ENCODE data around the gene KRTAP5-6.

Gene KRTAP5-6

DNA sequence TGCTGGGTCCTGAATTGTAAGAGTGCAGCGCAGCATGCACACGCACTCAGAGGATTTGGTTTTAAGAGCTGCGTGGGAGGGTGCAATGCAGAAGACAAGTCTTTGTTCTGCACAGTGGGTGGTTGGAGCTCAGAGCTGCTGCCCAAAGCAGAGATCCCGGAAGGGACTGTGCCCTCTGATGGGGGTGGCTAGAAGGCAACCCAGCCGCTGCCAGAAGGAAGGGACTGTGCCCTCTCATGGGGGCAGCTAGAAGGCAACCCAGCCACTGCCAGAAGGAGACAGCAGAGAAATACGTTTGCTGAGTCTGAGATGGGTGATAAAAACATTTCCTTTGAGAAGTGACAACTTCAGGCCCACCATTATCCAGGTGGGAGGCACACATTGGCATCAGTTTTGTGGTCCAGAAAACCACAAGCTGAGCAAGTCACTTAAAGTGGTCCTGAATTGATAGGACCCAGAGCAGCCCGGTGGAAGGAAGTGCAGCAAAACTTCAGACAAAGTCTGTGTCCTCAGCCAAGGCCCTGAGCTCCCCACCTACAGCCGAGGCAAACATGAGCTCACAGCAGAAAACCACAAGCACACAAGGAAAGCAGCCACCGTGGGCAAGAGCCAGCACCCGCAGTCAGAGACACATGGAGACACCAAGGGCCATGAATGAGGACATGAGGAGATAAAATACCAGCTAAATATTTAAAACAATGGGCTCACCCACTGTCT lies 4.3 kb downstream of the KRTAP5-6 start:
- DNase-seq (ENCODE audit: low spot score) = no peak

DNA sequence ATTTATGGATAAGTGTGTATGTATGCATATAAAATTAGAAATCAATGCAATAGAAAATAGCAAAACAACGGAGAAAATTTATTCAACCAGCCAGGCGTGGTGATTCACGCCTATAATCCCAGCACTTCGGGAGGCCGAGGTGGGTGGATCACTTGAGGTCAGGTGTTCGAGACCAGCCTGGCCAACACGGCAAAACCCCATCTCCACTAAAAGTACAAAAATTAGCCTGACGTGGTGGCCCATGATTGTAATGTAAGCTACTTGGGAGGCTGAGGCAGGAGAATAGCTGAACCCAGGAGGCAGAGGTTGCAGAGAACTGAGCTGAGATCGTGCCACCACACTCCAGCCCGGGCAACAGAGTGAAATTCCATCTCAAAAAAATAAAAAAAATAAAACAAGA lies 5.5 kb downstream of the KRTAP5-6 start:
- DNase-seq (ENCODE audit: low spot score) = no peak

GRCh38 chr11:1703146-1703545 lies 6.2 kb downstream of the KRTAP5-6 start:
- DNase-seq (ENCODE audit: low spot score) = no peak

- no peak for DNase-seq (ENCODE audit: low spot score)
Measured at GRCh38 chr11:1705126-1706052, 8.4 kb downstream of the KRTAP5-6 start.

DNA sequence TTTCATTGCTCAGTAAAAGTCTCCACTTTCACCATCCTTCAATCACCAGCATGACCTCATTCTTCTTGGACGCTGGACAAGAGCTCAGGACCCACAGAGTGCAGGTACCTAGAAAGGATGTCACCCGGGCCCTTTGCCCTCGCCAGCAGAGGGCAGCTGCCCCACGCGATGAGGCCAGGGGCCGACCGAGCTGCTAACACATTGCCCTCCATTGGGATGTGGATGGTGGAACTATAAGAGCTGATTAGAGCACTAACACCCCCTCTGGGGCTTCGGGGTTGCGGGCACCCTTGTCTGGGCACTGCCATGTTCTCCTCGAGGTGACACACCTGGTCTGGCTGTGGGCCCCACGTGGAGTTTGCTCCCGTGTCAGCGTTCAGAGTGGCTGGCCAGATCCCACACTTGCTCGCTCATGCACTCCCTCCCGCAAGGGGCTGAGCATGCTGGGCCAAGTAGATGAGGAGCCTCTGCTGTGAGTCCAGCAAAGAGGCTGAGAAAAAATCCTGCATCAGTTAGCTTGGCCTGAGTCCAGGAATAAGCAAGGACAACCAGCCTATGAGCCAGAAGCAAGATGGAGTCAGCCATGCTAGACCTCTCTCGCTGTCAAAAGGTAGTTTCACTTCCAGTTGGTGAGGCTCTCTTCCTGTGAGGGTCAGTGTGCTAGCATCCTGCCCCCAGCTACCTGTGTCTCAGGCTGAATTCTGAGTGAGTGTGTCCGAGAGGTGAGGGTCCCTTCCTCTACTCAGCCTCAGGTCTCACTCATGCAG lies 9.8 kb downstream of the KRTAP5-6 start:
- no peak for DNase-seq (ENCODE audit: low spot score)

DNA sequence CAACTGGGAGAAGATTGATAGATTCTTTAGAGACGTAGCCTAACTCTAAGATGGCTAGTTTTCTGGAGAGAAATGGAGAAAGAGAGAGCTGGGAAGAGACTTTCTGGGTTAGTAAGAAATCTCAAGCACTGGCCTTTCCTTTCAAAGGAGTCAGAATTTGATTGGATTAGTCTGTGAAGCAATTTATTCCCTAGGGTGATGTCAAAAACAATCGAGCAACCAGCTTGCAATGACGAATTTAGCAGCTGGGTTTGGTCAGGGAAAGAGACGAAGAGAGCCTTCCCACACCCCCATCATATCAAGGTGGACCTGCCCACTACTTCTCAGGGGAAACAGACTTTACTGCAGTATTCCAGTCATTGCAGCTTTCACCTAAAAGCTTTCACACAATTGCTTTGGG lies 10.8 kb downstream of the KRTAP5-6 start:
- DNase-seq (ENCODE audit: low spot score) = no peak

- no peak for DNase-seq (ENCODE audit: low spot score)
Measured at GRCh38 chr11:1708716-1709115, 11.7 kb downstream of the KRTAP5-6 start.

- DNase-seq (ENCODE audit: low spot score) = no peak
Measured at GRCh38 chr11:1714908-1715885, 18.2 kb downstream of the KRTAP5-6 start.

DNA sequence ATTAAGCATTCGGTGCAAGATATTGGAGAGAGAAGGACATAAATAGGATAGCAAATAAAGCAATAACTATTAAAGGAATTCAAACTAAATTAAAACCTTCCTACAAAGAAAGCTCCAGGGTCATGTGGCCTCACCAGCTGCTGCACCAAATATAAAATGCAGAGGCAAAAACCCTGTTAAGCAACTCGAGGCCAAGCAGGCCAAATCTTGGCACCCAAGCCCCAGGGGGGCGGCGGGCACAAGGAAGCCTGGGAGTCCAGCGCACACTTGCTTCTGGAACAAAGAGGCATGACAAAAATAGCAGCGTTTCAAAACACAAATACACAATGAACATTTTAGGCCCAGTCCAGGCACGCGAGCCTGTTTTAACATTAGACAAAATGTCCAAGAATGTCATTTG lies 20.8 kb downstream of the KRTAP5-6 start:
- DNase-seq (ENCODE audit: low spot score) = no peak

- no peak for DNase-seq (ENCODE audit: low spot score)
Measured at GRCh38 chr11:1718326-1718725, 21.3 kb downstream of the KRTAP5-6 start.

GRCh38 chr11:1719781-1720180 lies 22.8 kb downstream of the KRTAP5-6 start:
- DNase-seq (ENCODE audit: low spot score) = no peak

DNA sequence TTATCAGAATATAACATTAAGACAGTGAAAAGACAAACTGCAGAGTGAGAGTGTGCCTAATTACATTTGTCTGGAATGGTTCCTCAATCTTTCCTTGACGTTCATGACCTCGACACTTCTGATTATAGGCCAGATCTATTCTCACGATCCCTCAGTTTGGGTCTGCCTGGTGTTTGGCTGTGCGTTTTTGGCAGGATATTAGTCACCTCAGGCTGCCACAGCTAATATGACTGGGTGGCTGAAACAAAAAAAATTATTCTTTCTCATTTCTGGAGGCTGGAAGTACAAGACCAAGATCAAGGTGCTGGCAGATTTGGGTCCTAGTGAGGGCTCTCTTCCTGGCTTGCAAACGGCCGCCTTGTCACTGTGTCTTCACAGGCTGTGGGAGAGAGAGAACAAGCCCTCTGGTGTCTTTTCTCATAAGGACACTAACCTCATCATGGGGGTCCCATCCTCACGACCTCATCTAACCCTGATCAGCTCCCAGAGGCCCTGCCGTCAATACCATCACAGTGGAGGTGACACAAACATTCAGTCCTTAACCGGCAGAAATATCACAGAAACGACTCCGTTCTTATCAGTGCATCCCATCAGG lies 30.2 kb downstream of the KRTAP5-6 start:
- DNase-seq (ENCODE audit: low spot score) = no peak

- DNase-seq (ENCODE audit: low spot score) = no peak
Measured at GRCh38 chr11:1727861-1728260, 30.9 kb downstream of the KRTAP5-6 start.

- DNase-seq (ENCODE audit: low spot score) = no peak
Measured at GRCh38 chr11:1728301-1728700, 31.3 kb downstream of the KRTAP5-6 start.

GRCh38 chr11:1728931-1729691 lies 32.1 kb downstream of the KRTAP5-6 start:
- DNase-seq (ENCODE audit: low spot score) = no peak

DNA sequence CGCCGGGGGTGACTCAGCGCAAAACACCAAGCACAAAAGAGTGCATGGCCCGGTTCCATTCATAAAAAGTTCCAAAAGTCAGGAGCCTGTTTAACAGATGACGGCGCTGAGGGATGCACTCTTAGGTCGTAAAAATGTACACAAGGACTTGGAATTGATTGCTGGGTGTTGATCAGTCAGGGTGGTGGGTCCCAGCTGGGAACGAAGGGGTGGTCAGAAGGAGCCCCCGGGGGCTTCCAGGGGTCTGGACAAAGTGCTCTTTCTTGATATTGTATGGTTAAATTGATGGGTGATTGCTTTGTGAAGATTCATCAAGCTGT lies 32.7 kb downstream of the KRTAP5-6 start:
- no peak for DNase-seq (ENCODE audit: low spot score)

DNA sequence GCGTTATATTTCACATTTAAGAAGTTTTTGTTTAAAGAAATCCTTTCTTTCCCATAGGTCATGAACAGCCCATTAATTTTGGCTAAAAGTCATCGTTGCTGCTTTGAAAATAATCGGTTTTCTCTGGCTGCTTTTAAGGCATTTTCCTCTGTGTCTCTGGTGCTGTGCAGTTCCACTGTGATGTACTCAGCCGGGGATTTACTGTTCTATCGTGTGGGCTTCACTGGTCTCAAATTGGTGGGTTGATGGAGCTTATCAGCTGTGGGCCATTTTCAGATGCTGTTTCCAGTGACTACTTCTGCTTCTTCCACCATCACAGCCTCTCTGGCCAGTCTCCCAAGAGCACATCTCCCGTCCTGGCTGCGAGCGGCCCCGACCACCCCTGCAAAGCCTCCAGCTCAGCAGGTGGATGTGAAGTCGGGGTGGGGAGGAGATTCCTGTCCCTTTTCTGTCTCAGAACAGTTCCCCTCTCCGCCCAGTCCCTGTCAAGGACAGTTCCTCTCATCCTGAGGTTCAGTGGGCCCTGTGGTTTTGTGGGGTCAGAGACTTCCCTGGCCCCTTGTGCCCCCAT lies 33.1 kb downstream of the KRTAP5-6 start:
- DNase-seq (ENCODE audit: low spot score) = no peak

GRCh38 chr11:1731451-1732059 lies 34.6 kb downstream of the KRTAP5-6 start:
- no peak for DNase-seq (ENCODE audit: low spot score)

GRCh38 chr11:1732418-1733008 lies 35.5 kb downstream of the KRTAP5-6 start:
- DNase-seq (ENCODE audit: low spot score) = no peak

Measured in SK-N-DZ (cell line).